HEK293T (cell line): ENCODE results near the gene KLF6.

Experiments used
- BHLHE40 ChIP-seq: fragments of 450-650 bp; IDR thresholded peaks from 2 replicates; pipeline ENCODE4 v1.6.1; 2016; ENCODE audit warnings: mild to moderate bottlenecking, moderate library complexity, borderline replicate concordance
- FOXA1 ChIP-seq: fragments of 450-650 bp; IDR thresholded peaks from 2 replicates; pipeline ENCODE4 v1.6.1; 2016; ENCODE audit warnings: mild to moderate bottlenecking
- HDGF ChIP-seq: fragments of 450-650 bp; IDR thresholded peaks from 2 replicates; pipeline ENCODE4 v1.6.1; 2017; ENCODE audit warnings: antibody characterized with exemption, borderline replicate concordance
- SUZ12 ChIP-seq: fragments of 450-650 bp; IDR thresholded peaks from 2 replicates; pipeline ENCODE4 v1.6.1; 2016; ENCODE audit warnings: mild to moderate bottlenecking

- TF ChIP-seq BHLHE40 (no peak), FOXA1 (no peak), SUZ12 (no peak), HDGF (no peak)
Observed at GRCh38 chr10:3811291-3811870, 26.4 kb upstream of the KLF6 start.
